HL-60 (cell line): Measurements from ENCODE around the gene TPCN2.

Experiments used
- DNase-seq, 2 experiments: peaks; one replicate each; pipeline ENCODE4 v3.0.0-alpha.2; 2010 to 2020; ENCODE audit warnings: low read depth in 1 of 2, low spot score in 1 of 2
- H3K27ac ChIP-seq: fragments of 250-450 bp; sonication (Bioruptor Pico); replicated peaks from 2 replicates; pipeline ENCODE4 v1.5.1; 2020; ENCODE audit warnings: mild to moderate bottlenecking, moderate library complexity
- H3K27me3 ChIP-seq: fragments of 250-450 bp; sonication (Bioruptor Pico); 2 replicates; pipeline ENCODE4 v1.5.1; 2021; ENCODE audit warnings: mild to moderate bottlenecking, moderate library complexity; ENCODE audit not compliant: insufficient read depth, poor library complexity, severe bottlenecking
- H3K4me3 ChIP-seq: replicated peaks from 2 replicates; pipeline ENCODE4 v1.5.1; 2011; ENCODE audit warnings: mild to moderate bottlenecking, control low read depth, low read length; ENCODE audit not compliant: insufficient read depth
- GABPA ChIP-seq: IDR thresholded peaks from 2 replicates; pipeline ENCODE4 v1.6.1; 2012; ENCODE audit warnings: low read depth
- POLR2AphosphoS5 ChIP-seq: IDR thresholded peaks from 2 replicates; pipeline ENCODE4 v1.6.1; 2012; ENCODE audit warnings: low read depth
- REST ChIP-seq: IDR thresholded peaks from 2 replicates; pipeline ENCODE4 v1.6.1; 2012; ENCODE audit warnings: low read depth; ENCODE audit not compliant: insufficient replicate concordance
- SPI1 ChIP-seq: IDR thresholded peaks from 2 replicates; pipeline ENCODE4 v1.6.1; 2012; ENCODE audit warnings: low read depth, mild to moderate bottlenecking, borderline replicate concordance
- TF ChIP-seq, protein P1 (sequence below): IDR thresholded peaks from one replicate; pipeline ENCODE4 v1.5.1; 2011; ENCODE audit warnings: low read length, control low read depth, inconsistent platforms; ENCODE audit not compliant: insufficient read depth

Gene TPCN2

DNA sequence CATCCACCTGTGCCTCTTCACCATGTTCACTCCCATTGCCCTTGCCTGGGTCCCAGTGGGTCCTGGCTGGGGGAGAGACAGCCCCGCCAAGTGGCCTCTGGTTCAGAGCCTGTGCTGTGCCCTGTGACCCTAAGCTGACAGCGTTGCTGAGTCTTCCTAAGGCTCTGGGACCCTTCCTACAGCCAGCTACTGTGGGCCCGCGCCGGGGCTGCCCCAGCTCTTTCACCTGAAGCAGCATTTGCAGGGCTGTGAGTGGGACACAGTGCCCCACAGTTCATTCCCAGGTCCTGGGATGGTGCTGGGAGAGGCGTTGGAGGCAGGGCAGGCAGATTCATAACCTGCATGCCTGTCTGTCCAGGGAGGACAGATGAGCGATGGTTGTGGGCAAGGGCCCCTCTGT lies 10.7 kb downstream of the TPCN2 start:
- Histone ChIP-seq H3K27ac (no peak overlapping the region), H3K27me3 (no peaks in the 10 kb centered on the region), H3K4me3 (no peak overlapping the region)
- DNase-seq = no peak
- TF ChIP-seq POLR2AphosphoS5 = no peak
- no peak for TF ChIP-seq GABPA
- TF ChIP-seq REST = no peak
- TF ChIP-seq SPI1 = no peak
- TF ChIP-seq, protein P1, sequence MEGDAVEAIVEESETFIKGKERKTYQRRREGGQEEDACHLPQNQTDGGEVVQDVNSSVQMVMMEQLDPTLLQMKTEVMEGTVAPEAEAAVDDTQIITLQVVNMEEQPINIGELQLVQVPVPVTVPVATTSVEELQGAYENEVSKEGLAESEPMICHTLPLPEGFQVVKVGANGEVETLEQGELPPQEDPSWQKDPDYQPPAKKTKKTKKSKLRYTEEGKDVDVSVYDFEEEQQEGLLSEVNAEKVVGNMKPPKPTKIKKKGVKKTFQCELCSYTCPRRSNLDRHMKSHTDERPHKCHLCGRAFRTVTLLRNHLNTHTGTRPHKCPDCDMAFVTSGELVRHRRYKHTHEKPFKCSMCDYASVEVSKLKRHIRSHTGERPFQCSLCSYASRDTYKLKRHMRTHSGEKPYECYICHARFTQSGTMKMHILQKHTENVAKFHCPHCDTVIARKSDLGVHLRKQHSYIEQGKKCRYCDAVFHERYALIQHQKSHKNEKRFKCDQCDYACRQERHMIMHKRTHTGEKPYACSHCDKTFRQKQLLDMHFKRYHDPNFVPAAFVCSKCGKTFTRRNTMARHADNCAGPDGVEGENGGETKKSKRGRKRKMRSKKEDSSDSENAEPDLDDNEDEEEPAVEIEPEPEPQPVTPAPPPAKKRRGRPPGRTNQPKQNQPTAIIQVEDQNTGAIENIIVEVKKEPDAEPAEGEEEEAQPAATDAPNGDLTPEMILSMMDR = no peak

- TF ChIP-seq, protein P1 = no peak
- no peak for TF ChIP-seq POLR2AphosphoS5
- TF ChIP-seq SPI1 = no peak
- TF ChIP-seq GABPA = no peak
- TF ChIP-seq REST = no peak
- H3K27me3 ChIP-seq = no peaks in the 10 kb centered on the region
- no peak for DNase-seq
- H3K27ac ChIP-seq = no peak overlapping the region
- no peak overlapping the region for H3K4me3 ChIP-seq
Measured at GRCh38 chr11:69059985-69060384, 11.3 kb downstream of the TPCN2 start.

DNA sequence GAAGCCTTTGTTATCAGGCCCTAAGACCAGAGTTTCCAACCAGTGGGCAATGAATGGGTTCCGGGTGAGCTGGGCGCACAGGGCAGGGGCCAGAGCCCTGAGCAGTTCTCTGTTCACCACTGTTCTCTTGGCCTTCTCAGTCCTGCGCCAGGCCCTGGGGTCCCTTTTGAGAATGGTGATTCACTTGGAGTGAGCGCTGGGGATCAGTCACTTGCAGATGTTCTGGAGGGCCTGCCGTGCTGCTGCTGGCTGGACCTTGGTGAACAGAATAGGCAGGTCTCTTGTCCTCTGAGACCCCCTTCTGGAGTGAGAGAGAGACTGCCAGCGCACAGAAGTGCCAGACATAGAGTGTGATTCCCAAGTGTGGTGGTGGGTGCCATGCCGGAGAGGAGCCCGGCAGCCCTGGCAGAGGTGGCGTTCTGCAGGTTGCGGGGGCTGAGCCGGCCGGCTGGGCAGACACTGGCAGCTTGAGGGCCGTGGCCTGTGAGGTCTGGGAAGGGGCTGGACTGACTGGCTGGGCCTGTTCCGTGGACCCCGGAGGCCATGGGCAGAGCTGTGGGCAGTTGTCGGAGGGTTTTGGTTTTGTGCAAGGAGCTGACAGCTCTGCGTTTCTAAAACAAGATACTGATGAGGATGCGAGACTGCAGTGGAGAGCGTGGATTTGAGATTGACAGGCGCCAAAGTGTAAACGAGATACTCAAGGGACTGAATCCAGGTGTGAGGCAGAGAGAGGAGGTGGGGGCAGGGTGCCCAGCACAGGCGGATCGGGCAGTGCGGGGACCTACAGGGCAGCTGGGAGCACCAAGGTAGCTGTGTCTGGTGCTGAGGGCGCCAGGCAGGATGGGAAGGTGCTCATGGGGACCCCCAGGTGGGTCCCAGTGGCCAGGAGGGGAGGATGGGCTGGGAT lies 12.3 kb downstream of the TPCN2 start:
- DNase-seq = no peak
- Histone ChIP-seq H3K27me3 (no peaks in the 10 kb centered on the region), H3K4me3 (no peak overlapping the region), H3K27ac (no peak overlapping the region)
- no peak for TF ChIP-seq GABPA
- no peak for TF ChIP-seq REST
- TF ChIP-seq POLR2AphosphoS5 = no peak
- TF ChIP-seq SPI1 = no peak
